Adipocyte (in vitro differentiated cells): Measurements from ENCODE around the gene GPR39.

Experiments
- DNase-seq: peaks from one replicate; pipeline ENCODE4 v3.0.0-alpha.2; 2015; ENCODE audit warnings: low read depth
- H3K27me3 ChIP-seq: replicated peaks from 2 replicates; pipeline ENCODE4 v1.7.0; 2013; ENCODE audit warnings: mild to moderate bottlenecking, low read length, moderate library complexity; ENCODE audit not compliant: control insufficient read depth, insufficient read depth
- H3K36me3 ChIP-seq: 2 replicates; pipeline ENCODE4 v1.7.0; 2013; ENCODE audit warnings: low read length, mild to moderate bottlenecking, moderate library complexity; ENCODE audit not compliant: control insufficient read depth, insufficient read depth, severe bottlenecking
- H3K4me1 ChIP-seq: 2 replicates; pipeline ENCODE4 v1.7.0; 2013; ENCODE audit warnings: mild to moderate bottlenecking, low read length, moderate library complexity; ENCODE audit not compliant: control insufficient read depth, insufficient read depth
- H3K4me3 ChIP-seq: 2 replicates; pipeline ENCODE4 v1.7.0; 2013; ENCODE audit warnings: mild to moderate bottlenecking, low read length, moderate library complexity
- H3K9ac ChIP-seq: 2 replicates; pipeline ENCODE4 v1.7.0; 2013; ENCODE audit warnings: mild to moderate bottlenecking, low read length, moderate library complexity
- H3K9me3 ChIP-seq: 2 replicates; pipeline ENCODE4 v1.7.0; 2013; ENCODE audit warnings: mild to moderate bottlenecking, low read length, moderate library complexity; ENCODE audit not compliant: control insufficient read depth

The GPR39 gene

GRCh38 chr2:132651115-132652045 lies 234.8 kb downstream of the GPR39 start:
- Histone ChIP-seq H3K9me3 (no peaks in the 10 kb centered on the region), H3K36me3 (no peaks in the 10 kb centered on the region), H3K9ac (no peak overlapping the region), H3K27me3 (no peaks in the 10 kb centered on the region), H3K4me3 (peak overlapping the region; percentile 15), H3K4me1 (peaks cover 2% of the 10 kb centered on the region)
- peak; percentile 31 for DNase-seq

- no peak overlapping the region for H3K4me3 ChIP-seq
- no peaks in the 10 kb centered on the region for H3K27me3 ChIP-seq
- H3K36me3 ChIP-seq = no peaks in the 10 kb centered on the region
- H3K4me1 ChIP-seq = peaks cover 5% of the 10 kb centered on the region
- H3K9ac ChIP-seq = no peak overlapping the region
- H3K9me3 ChIP-seq = no peaks in the 10 kb centered on the region
- DNase-seq = no peak
Measured at GRCh38 chr2:132652474-132652873, 235.9 kb downstream of the GPR39 start.

- Histone ChIP-seq H3K4me1 (peaks cover 5% of the 10 kb centered on the region), H3K27me3 (no peaks in the 10 kb centered on the region), H3K9me3 (no peaks in the 10 kb centered on the region)
Measured at GRCh38 chr2:132654335-132654734, 237.7 kb downstream of the GPR39 start.

GRCh38 chr2:132654968-132655367 lies 238.4 kb downstream of the GPR39 start:
- Histone ChIP-seq H3K9me3 (no peaks in the 10 kb centered on the region), H3K36me3 (no peaks in the 10 kb centered on the region), H3K4me1 (peaks cover 5% of the 10 kb centered on the region), H3K4me3 (no peak overlapping the region), H3K9ac (no peak overlapping the region), H3K27me3 (no peaks in the 10 kb centered on the region)
- DNase-seq = no peak

More at GRCh38 chr2:132654335-132654734, 237.7 kb downstream of the GPR39 start:
- Histone ChIP-seq H3K9ac (no peak overlapping the region), H3K4me3 (no peak overlapping the region), H3K36me3 (no peaks in the 10 kb centered on the region)
- no peak for DNase-seq

GRCh38 chr2:132656266-132656975 lies 239.8 kb downstream of the GPR39 start:
- H3K27me3 ChIP-seq = no peaks in the 10 kb centered on the region
- no peak overlapping the region for H3K4me3 ChIP-seq
- no peak for DNase-seq
- no peak overlapping the region for H3K9ac ChIP-seq
- peaks cover 5% of the 10 kb centered on the region for H3K4me1 ChIP-seq
- H3K9me3 ChIP-seq = no peaks in the 10 kb centered on the region
- H3K36me3 ChIP-seq = no peaks in the 10 kb centered on the region

- Histone ChIP-seq H3K9me3 (no peaks in the 10 kb centered on the region), H3K9ac (no peak overlapping the region), H3K4me1 (peaks cover 5% of the 10 kb centered on the region), H3K36me3 (no peaks in the 10 kb centered on the region), H3K27me3 (no peaks in the 10 kb centered on the region), H3K4me3 (no peak overlapping the region)
- no peak for DNase-seq
Measured at GRCh38 chr2:132659331-132659730, 242.7 kb downstream of the GPR39 start.

GRCh38 chr2:132662732-132663131 lies 246.1 kb downstream of the GPR39 start:
- peak; percentile 41 for DNase-seq
- H3K4me3 ChIP-seq = no peak overlapping the region
- H3K36me3 ChIP-seq = no peaks in the 10 kb centered on the region
- H3K4me1 ChIP-seq = no peaks in the 10 kb centered on the region
- no peaks in the 10 kb centered on the region for H3K9me3 ChIP-seq
- no peak overlapping the region for H3K9ac ChIP-seq
- H3K27me3 ChIP-seq = no peaks in the 10 kb centered on the region

GRCh38 chr2:132664096-132664495 lies 247.5 kb downstream of the GPR39 start:
- Histone ChIP-seq H3K4me1 (peaks cover 2% of the 10 kb centered on the region), H3K36me3 (no peaks in the 10 kb centered on the region), H3K9me3 (no peaks in the 10 kb centered on the region), H3K4me3 (no peak overlapping the region), H3K27me3 (peaks cover 10% of the 10 kb centered on the region), H3K9ac (no peak overlapping the region)
- DNase-seq = peak; percentile 25

- no peak for DNase-seq
- no peaks in the 10 kb centered on the region for H3K9me3 ChIP-seq
- H3K4me3 ChIP-seq = no peak overlapping the region
- no peak overlapping the region for H3K9ac ChIP-seq
- peaks cover 8% of the 10 kb centered on the region for H3K4me1 ChIP-seq
- H3K27me3 ChIP-seq = peaks cover 14% of the 10 kb centered on the region
- H3K36me3 ChIP-seq = no peaks in the 10 kb centered on the region
Measured at GRCh38 chr2:132665401-132666140, 249.0 kb downstream of the GPR39 start.

GRCh38 chr2:132667706-132668105 lies 251.1 kb downstream of the GPR39 start:
- Histone ChIP-seq H3K9ac (no peak overlapping the region), H3K36me3 (no peaks in the 10 kb centered on the region), H3K27me3 (peaks cover 14% of the 10 kb centered on the region), H3K4me3 (no peak overlapping the region), H3K9me3 (no peaks in the 10 kb centered on the region), H3K4me1 (peaks cover 23% of the 10 kb centered on the region)
- no peak for DNase-seq
